Measurements from ENCODE around the gene GLCCI1.

DNA sequence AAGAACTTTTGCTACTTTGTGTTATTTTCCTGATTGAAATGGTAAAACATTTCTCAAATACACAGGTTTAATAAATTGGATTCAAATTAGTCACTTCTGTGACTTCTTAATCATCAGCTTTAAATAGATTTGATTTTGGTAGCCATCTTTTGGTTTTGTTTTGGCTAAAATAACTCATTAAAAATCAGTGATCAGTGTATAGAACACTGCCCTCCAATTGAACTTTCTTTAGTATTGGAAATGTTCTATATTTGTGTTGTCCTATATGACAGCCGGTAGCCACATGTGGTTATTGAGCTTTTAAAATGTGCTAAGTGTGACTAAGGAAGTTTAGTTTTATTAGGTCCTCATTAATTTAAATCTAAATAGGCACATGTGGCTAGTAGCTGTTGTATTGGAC, 50.4 kb downstream of the GLCCI1 start:
- TF ChIP-seq, protein P1, sequence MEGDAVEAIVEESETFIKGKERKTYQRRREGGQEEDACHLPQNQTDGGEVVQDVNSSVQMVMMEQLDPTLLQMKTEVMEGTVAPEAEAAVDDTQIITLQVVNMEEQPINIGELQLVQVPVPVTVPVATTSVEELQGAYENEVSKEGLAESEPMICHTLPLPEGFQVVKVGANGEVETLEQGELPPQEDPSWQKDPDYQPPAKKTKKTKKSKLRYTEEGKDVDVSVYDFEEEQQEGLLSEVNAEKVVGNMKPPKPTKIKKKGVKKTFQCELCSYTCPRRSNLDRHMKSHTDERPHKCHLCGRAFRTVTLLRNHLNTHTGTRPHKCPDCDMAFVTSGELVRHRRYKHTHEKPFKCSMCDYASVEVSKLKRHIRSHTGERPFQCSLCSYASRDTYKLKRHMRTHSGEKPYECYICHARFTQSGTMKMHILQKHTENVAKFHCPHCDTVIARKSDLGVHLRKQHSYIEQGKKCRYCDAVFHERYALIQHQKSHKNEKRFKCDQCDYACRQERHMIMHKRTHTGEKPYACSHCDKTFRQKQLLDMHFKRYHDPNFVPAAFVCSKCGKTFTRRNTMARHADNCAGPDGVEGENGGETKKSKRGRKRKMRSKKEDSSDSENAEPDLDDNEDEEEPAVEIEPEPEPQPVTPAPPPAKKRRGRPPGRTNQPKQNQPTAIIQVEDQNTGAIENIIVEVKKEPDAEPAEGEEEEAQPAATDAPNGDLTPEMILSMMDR (IDR thresholded peaks at IDR 0.05) = no peak
- TF ChIP-seq POLR2A (IDR thresholded peaks at IDR 0.05) = no peak

All from right lobe of liver (tissue), 4 donors.